Skin epidermis (tissue), 12 donors: ENCODE data around the gene SMIM24.

ENCODE experiments used
- H3K27ac ChIP-seq, 21 experiments: fragments of 200-600 bp; sonication (generic) in 11 of 21; one replicate each; pipeline ENCODE4 v1.5.0; 2020; ENCODE audit warnings: mild to moderate bottlenecking in 3 of 21, inconsistent platforms in 2 of 21, moderate library complexity in 2 of 21
- H3K4me3 ChIP-seq, 7 experiments: fragments of 200-600 bp; sonication (generic) in 2 of 7; one replicate each; pipeline ENCODE4 v1.5.0; 2020; ENCODE audit warnings: inconsistent platforms in 2 of 7, mild to moderate bottlenecking in 2 of 7, moderate library complexity in 1 of 7

Gene SMIM24

DNA sequence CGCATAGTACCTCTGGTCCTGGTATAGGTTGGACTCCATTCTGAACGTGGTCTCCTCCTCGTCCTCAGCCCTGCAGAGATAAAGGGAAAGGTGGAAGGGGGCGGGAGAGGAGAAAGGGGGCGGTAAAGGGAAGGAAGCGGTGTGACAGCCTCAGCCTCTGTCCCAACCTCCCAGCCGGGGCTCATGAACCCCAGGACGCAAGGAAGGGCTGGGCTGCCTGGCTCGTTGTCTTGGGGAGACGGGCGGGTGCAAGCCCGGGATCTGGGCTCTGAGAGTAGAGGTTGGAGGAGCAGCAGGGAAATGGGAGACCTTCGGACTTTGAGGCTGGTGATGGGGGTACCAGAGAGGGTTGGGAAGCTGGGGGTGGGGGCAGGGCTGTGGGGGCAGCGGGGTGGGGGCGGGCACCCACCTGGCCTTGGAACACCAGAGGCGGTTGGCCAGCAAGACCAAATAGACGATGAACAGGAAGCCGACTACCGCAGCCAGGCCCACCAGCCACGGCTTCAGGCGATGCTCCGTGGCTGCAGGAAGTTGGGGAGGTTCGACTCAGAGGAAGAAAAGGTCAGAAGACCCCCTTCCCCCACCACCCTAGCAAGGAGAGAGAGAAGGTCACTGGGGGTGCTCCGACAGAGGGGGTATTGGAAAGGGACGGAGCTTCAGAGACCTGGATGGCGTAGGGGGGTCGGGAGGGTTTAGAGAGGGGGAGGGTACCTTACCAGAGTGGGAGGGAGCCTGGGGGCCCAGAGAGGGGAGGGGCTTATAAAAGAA lies 1.7 kb downstream of the SMIM24 start:
- H3K27ac ChIP-seq, result peak overlapping the region in 1 of 21 experiments; percentile 7

GRCh38 chr19:3477951-3478350 lies 2.4 kb downstream of the SMIM24 start:
- no peak overlapping the region for H3K27ac ChIP-seq
- H3K4me3 ChIP-seq, result no peak overlapping the region

More for the DNA sequence above, 1.7 kb downstream of the SMIM24 start:
- no peak overlapping the region for H3K4me3 ChIP-seq

DNA sequence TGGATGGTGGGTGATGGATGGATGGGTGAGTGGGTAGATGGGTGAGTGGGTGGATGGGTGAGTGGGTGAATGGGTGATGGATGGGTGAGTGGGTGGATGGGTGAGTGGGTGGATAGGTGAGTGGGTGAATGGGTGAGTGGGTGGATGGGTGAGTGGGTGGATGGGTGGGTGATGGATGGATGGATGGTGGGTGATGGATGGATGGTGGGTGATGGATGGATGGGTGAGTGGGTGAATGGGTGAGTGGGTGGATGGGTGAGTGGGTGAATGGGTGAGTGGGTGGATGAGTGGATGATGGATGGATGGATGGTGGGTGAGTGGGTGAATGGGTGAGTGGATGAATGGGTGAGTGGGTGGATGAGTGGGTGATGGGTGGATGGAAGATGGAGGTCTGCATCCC lies 2.8 kb downstream of the SMIM24 start:
- Histone ChIP-seq H3K4me3 (no peak overlapping the region), H3K27ac (no peak overlapping the region)

- H3K4me3 ChIP-seq, result no peak overlapping the region
Measured at GRCh38 chr19:3476830-3477229, 3.5 kb downstream of the SMIM24 start.

DNA sequence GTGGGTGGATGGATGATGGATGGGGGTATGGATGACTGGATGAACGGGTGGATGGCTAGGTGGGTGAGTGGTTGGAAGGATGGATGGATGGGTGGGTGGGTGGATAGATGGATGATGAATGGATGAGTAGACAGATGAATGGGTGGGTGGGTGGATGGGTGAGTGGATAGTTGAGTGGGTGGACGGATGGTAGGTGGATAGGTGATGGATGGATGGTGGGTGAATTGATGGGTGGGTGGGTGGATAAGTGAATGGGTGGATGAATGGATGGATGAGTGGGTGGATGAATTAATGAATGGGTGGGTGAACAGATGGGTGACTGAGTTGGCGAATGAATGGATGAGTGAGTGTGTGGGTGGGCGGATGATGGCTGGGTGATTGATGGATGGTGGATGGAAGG lies 4.9 kb downstream of the SMIM24 start:
- Histone ChIP-seq H3K27ac (no peak overlapping the region), H3K4me3 (no peak overlapping the region)

More at GRCh38 chr19:3476830-3477229, 3.5 kb downstream of the SMIM24 start:
- H3K27ac ChIP-seq, result no peak overlapping the region

DNA sequence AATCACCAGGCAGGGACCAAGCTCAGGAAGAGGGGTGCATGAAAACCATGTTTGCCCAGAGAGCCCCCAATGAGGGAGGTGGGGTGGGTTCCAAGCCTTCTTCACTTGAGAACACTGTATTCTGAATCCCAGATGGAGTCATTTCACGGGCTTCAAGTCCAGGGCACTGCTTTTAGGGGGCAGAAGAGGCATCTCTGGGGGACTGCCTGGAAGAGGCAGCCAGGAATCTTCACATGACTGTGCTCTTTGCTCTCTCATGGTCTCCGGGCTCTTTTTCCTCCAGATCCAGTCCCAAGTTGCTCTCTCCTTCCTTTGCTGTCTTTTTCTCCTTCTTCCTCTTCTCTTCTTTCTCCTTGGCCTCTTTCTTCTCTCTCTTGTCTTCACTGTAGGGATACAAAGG lies 5.7 kb downstream of the SMIM24 start:
- no peak overlapping the region for H3K27ac ChIP-seq
- H3K4me3 ChIP-seq, result no peak overlapping the region

DNA sequence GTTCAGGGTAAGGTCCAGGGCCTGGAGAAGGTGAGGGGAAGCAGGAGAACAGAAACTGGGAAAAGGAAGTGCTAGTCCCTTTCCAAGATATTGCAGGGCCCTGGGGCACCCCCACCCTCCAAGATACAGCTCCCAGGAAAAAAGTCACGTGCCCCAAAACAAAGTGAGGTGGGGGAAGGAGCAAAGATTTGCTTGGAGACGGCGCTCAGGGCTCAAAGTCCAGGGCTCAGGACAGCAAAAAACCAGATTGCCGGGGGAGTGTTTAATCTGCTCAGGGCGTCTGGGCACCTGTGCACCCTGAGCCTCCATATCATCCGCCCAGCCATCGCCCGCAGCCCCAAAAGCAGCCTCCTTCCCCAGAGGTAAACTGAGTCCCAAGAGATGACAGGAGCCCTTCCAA lies 6.3 kb downstream of the SMIM24 start:
- Histone ChIP-seq H3K27ac (no peak overlapping the region), H3K4me3 (no peak overlapping the region)

GRCh38 chr19:3471954-3472655 lies 8.2 kb downstream of the SMIM24 start:
- Histone ChIP-seq H3K27ac (no peak overlapping the region), H3K4me3 (no peak overlapping the region)

DNA sequence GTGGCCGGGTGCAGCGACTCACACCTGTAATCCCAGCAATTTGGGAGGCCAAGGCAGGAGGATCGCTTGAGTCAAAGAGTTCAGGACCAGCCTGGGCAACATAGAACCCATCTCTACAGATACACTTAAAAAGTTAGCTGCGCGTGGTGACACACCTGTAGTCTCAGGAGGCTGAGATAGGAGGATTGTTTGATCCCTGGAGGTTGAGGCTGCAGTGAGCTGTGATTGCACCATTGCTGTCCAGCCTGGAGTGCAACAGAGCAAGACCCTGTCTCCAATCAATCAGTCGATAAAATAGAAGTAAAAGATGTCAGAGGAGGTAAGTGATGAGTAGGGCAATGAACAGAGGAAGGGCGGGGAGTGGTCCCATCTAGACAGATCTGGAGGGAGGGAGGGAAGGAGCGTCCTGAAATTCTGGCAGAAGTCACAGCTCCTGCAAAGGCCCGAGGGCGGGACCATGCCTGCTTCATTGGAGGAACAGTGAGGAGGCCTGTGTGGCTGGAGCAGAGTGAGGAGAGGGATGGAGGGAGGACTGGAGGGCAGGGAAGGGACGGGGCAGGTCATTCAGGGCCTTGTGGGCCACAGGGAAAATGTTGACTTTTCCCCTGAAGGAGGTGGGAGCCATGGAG lies 9.7 kb downstream of the SMIM24 start:
- peak overlapping the region in 1 of 21 experiments; percentile 0 for H3K27ac ChIP-seq
- H3K4me3 ChIP-seq, result no peak overlapping the region

DNA sequence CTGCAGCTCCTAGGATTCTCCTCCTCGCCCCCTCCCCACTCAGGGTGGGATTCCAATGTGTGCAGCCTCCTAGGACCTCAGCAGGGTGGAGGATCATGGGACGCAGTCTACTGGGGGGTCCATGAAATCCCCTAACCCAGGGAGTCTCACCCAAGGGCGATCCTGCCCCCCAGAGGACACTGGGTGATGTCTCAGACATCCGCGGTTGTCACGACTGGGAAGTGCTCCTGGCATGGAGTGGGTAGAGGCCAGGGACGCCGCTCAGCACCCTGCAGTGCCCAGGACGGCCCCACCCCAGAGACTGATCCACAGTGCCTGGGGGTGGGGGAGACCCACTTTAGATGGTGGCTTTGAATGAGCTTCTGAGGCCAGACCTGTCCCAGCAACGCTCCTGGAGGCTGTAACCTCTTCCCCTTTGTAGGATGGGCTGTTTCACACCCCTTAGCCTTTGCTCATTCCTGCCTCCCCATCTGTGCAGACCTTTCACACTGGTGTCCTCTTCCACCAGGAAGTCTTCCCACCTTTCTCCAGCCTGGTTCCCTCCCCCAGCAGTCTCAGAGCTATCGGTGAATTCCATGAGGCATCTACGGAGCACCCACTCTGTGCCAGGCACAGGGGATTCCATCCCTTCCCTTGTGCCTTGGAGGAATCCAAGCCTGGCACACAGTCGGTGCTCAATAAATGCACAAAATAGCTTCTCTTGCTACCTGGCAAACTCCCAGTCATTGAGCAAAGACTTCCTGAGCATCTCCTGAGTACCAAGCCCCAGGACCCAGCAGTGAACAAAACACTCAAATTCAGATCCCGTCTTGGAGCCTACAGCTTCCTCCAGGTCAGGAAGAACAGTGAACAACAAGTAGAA lies 10.5 kb downstream of the SMIM24 start:
- H3K27ac ChIP-seq, result no peak overlapping the region

DNA sequence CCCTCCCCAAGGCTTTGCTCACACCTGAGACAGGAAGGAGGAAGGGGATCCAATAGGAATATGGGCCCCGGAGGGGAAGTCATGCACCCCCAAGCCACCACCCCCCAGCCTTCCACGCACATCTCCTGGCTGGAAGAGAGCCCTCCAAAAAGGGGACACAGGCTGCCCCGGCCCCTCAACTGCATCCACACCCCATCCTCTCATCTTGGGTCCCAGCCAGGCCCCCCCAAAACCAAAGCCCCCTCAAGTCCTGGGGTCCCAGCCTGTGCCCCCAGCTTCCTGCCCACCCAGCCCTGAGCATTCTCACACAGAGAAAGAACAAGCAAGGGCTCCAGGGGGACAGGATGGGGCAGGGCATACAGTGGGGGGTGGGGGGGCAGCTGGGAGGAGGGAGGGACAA lies 12.1 kb downstream of the SMIM24 start:
- Histone ChIP-seq H3K27ac (peak overlapping the region in 2 of 21 experiments; percentile 1 to 14), H3K4me3 (no peak overlapping the region)

More for the DNA sequence above, 10.5 kb downstream of the SMIM24 start:
- H3K4me3 ChIP-seq, result no peak overlapping the region

- H3K27ac ChIP-seq, result peak overlapping the region in 1 of 21 experiments; percentile 1
- H3K4me3 ChIP-seq, result no peak overlapping the region
Measured at GRCh38 chr19:3467437-3468198, 12.7 kb downstream of the SMIM24 start.

DNA sequence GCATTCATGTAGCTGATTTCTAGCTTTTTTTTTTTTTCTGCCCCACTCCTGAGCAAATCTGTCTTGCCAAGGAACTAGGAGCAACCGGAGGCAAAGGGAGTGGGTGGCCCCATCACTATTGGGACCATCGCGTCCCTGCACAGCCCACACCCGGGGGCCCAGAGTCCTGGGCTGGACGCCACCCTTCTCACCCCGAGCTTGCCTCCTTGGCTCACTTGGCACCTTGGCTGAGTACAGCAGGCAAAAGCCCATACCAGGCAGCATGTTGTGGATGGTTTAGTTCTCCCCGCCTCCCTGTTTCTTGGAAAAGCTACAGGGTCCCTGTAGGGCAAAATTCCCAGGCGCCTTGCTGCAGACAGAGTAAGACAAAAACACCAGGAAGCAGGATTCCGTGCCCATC lies 13.7 kb downstream of the SMIM24 start:
- Histone ChIP-seq H3K4me3 (no peak overlapping the region), H3K27ac (no peak overlapping the region)

DNA sequence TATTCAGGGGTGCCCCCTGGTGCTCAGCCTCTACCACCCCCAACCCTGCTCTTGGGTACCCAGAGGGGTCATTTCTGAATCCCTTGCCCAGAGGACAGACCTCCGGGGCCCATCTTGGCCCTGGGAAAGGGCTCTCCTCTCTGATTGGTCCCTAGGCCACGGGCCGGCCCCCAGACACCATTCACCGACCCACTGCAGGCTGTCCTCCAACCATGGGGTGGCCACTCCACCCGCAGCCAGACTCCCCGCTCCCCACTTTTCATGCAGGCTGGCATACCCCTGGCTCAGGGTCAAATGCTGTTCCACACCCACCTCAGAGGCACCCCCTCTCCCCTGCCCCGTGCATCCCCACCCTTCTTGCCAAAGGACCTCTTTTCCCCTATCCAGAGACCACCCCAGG lies 14.8 kb downstream of the SMIM24 start:
- Histone ChIP-seq H3K27ac (peak overlapping the region in 1 of 21 experiments; percentile 24), H3K4me3 (no peak overlapping the region)

DNA sequence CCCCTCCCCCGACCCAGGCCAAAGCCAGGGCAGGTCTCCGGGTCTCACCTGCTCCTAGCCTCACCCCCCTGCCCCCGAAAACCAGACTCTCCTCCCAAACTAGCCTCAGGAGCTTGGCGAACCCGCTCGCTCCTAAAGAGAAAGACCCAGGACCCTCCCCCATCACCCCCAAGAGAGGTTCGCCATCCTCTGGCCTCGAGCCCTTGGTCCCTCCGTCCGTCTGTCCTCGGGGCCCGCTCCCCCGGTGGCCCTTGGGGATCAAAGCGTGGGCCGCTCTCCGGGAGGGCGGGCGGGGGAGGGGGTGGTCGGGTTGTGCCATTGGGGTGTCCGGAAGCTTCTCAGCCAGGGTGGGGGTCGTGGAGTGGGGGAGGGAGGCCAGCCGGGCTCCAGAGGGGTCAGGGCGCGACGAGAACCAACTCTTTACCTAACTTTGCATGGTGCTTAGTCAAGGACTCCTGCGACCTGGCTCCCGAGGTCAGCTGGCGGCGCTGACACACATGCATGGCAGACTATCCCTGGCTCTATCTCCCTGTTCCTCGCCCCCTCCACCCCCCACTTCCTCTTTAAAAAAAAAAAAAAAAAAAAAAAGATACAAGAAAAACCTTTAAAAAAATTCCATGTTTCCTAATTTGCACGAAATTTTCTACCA lies 15.6 kb downstream of the SMIM24 start:
- H3K27ac ChIP-seq, result peak overlapping the region in 2 of 21 experiments; percentile 8 to 51
- no peak overlapping the region for H3K4me3 ChIP-seq

GRCh38 chr19:3463714-3464586 lies 16.4 kb downstream of the SMIM24 start:
- no peak overlapping the region for H3K4me3 ChIP-seq
- H3K27ac ChIP-seq, result peak overlapping the region in 2 of 21 experiments; percentile 8 to 51

DNA sequence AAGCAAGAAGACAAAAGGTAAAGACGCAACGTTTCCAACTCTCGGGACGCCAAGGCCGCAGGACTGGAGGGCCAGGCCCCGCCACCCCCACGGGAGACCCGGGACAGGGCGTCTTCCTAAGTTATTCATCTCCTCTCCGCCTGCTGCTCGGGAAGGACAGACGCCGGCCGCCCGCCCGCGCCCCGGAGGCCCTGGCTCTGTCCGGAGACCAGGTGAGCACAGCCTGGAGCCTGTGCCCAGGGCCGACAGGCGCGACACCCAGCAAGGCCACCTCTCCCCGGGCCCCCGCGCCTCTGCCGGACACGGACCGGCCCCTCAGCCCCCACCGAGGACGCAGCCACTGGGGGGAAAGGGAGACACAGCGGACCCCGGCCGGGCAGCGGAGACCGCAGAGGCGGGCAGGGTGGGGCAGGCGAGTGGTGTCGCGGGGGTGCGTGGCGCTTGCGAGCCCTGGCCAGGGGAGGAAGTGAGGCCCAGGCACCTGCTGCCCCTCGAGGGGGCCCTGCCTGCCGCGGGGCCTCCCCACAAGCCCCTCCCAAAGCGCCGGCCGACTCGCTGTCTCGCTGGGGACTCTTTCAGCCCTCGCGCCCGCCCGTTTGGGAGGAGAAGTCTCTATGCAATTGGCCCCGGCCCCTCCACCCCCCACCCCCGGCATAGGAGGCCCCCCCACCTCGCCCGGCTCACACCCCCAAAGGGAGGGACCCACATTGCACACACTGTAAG lies 17.2 kb downstream of the SMIM24 start:
- peak overlapping the region in 1 of 21 experiments; percentile 12 for H3K27ac ChIP-seq
- H3K4me3 ChIP-seq, result no peak overlapping the region
